ENCODE measurements around the gene YWHAB.

YWHAB gene

GRCh38 chr20:44896583-44896982 is 11.1 kb downstream of the YWHAB start:
- Histone ChIP-seq H3K9me2 (replicated peaks; ENCODE audit: insufficient read depth, low read length) (no peaks in the 10 kb centered on the region), H3K79me2 (ENCODE audit: low read length) (peaks cover 100% of the 10 kb centered on the region), H3K27ac (ENCODE audit: low read length) (no peak overlapping the region), H2AFZ (ENCODE audit: low read length) (no peak overlapping the region), H3K4me2 (ENCODE audit: low read depth, low read length) (no peak overlapping the region), H4K20me1 (ENCODE audit: insufficient read depth, low read length) (peaks cover 58% of the 10 kb centered on the region), H3K27me3 (replicated peaks; ENCODE audit: insufficient read depth, low read length) (no peaks in the 10 kb centered on the region), H3F3A (ENCODE audit: insufficient read depth, low read length) (no peaks in the 10 kb centered on the region), H3K4me3 (ENCODE audit: low read length) (no peak overlapping the region), H3K4me1 (ENCODE audit: low read length) (no peaks in the 10 kb centered on the region), H3K9me3 (replicated peaks; ENCODE audit: insufficient read depth, low read length) (no peaks in the 10 kb centered on the region), H3K36me3 (replicated peaks; ENCODE audit: insufficient read depth, low read length) (no peaks in the 10 kb centered on the region; the same call in 1 of the 2 replicates), H3K9ac (ENCODE audit: low read length) (no peak overlapping the region)
- DNase-seq: no peak
- TF ChIP-seq CTCF (IDR thresholded peaks at IDR 0.05; ENCODE audit: low read length) (no peak), EZH2phosphoT487 (IDR thresholded peaks at IDR 0.05; ENCODE audit: low read length) (no peak), EZH2 (optimal IDR thresholded peaks at IDR 0.05; ENCODE audit: low read depth, low read length) (no peak)

- no peaks in the 10 kb centered on the region for H3K4me1 ChIP-seq (ENCODE audit: low read length)
- no peak for DNase-seq
- no peaks in the 10 kb centered on the region for H3K27me3 ChIP-seq (replicated peaks; ENCODE audit: insufficient read depth, low read length)
- no peak overlapping the region for H2AFZ ChIP-seq (ENCODE audit: low read length)
- no peak overlapping the region for H3K9ac ChIP-seq (ENCODE audit: low read length)
- no peaks in the 10 kb centered on the region; the same call in 1 of the 2 replicates for H3K36me3 ChIP-seq (replicated peaks; ENCODE audit: insufficient read depth, low read length)
- peaks cover 53% of the 10 kb centered on the region for H4K20me1 ChIP-seq (ENCODE audit: insufficient read depth, low read length)
- no peaks in the 10 kb centered on the region for H3F3A ChIP-seq (ENCODE audit: insufficient read depth, low read length)
- H3K4me3 ChIP-seq (ENCODE audit: low read length): no peak overlapping the region
- no peaks in the 10 kb centered on the region for H3K9me3 ChIP-seq (replicated peaks; ENCODE audit: insufficient read depth, low read length)
- H3K4me2 ChIP-seq (ENCODE audit: low read depth, low read length): no peak overlapping the region
- peaks cover 100% of the 10 kb centered on the region for H3K79me2 ChIP-seq (ENCODE audit: low read length)
- no peaks in the 10 kb centered on the region for H3K9me2 ChIP-seq (replicated peaks; ENCODE audit: insufficient read depth, low read length)
- H3K27ac ChIP-seq (ENCODE audit: low read length): no peak overlapping the region
- TF ChIP-seq EZH2 (optimal IDR thresholded peaks at IDR 0.05; ENCODE audit: low read depth, low read length): no peak
- no peak for TF ChIP-seq CTCF (IDR thresholded peaks at IDR 0.05; ENCODE audit: low read length)
- TF ChIP-seq EZH2phosphoT487 (IDR thresholded peaks at IDR 0.05; ENCODE audit: low read length): no peak
Measured at GRCh38 chr20:44897133-44897532, 11.6 kb downstream of the YWHAB start.

GRCh38 chr20:44900231-44900854 is 14.8 kb downstream of the YWHAB start:
- Histone ChIP-seq H3K36me3 (replicated peaks; ENCODE audit: insufficient read depth, low read length) (peaks cover 5% of the 10 kb centered on the region; the same call in 1 of the 2 replicates), H3K9ac (ENCODE audit: low read length) (no peak overlapping the region), H3K27me3 (replicated peaks; ENCODE audit: insufficient read depth, low read length) (no peaks in the 10 kb centered on the region), H4K20me1 (ENCODE audit: insufficient read depth, low read length) (peaks cover 27% of the 10 kb centered on the region), H3K4me1 (ENCODE audit: low read length) (no peaks in the 10 kb centered on the region), H3K79me2 (ENCODE audit: low read length) (peaks cover 95% of the 10 kb centered on the region), H3K9me3 (replicated peaks; ENCODE audit: insufficient read depth, low read length) (no peaks in the 10 kb centered on the region), H3K27ac (ENCODE audit: low read length) (no peak overlapping the region), H3K4me3 (ENCODE audit: low read length) (no peak overlapping the region), H3K4me2 (ENCODE audit: low read depth, low read length) (no peak overlapping the region), H3F3A (ENCODE audit: insufficient read depth, low read length) (no peaks in the 10 kb centered on the region), H3K9me2 (replicated peaks; ENCODE audit: insufficient read depth, low read length) (no peaks in the 10 kb centered on the region), H2AFZ (ENCODE audit: low read length) (no peak overlapping the region)
- no peak for DNase-seq
- TF ChIP-seq EZH2phosphoT487 (IDR thresholded peaks at IDR 0.05; ENCODE audit: low read length) (no peak), CTCF (IDR thresholded peaks at IDR 0.05; ENCODE audit: low read length) (no peak), EZH2 (optimal IDR thresholded peaks at IDR 0.05; ENCODE audit: low read depth, low read length) (no peak)

All from MM.1S (cell line).